HuH-7.5 (cell line): ENCODE results near the gene MAP3K20.
"Not testable (repeated sequence)": the region's sequence is repeated elsewhere in the genome, so short reads cannot be mapped to it uniquely, and the experiment has no call there.

ENCODE experiments used
- DNase-seq: peaks from one replicate; pipeline ENCODE4 v3.0.0; 2011; ENCODE audit warnings: low spot score

MAP3K20 gene

GRCh38 chr2:173087793-173088496, 12.3 kb downstream of the MAP3K20 start:
- peak; percentile 27 for DNase-seq

- DNase-seq = no peak
Measured at GRCh38 chr2:173090276-173090877, 14.7 kb downstream of the MAP3K20 start.

- DNase-seq = no peak
Measured at GRCh38 chr2:173090973-173091660, 15.5 kb downstream of the MAP3K20 start.

- no peak for DNase-seq
Measured at GRCh38 chr2:173091910-173092309, 16.3 kb downstream of the MAP3K20 start.

GRCh38 chr2:173092844-173093402, 17.3 kb downstream of the MAP3K20 start:
- no peak for DNase-seq

- DNase-seq = not testable (repeated sequence)
Measured at GRCh38 chr2:173093617-173094016, 18.0 kb downstream of the MAP3K20 start.

- no peak for DNase-seq
Measured at GRCh38 chr2:173094731-173095130, 19.1 kb downstream of the MAP3K20 start.

GRCh38 chr2:173095356-173095755, 19.7 kb downstream of the MAP3K20 start:
- no peak for DNase-seq

GRCh38 chr2:173099271-173099670, 23.6 kb downstream of the MAP3K20 start:
- DNase-seq = no peak

- no peak for DNase-seq
Measured at GRCh38 chr2:173099804-173100203, 24.2 kb downstream of the MAP3K20 start.

- DNase-seq = no peak
Measured at GRCh38 chr2:173101687-173102086, 26.0 kb downstream of the MAP3K20 start.

GRCh38 chr2:173104156-173104555, 28.5 kb downstream of the MAP3K20 start:
- DNase-seq = no peak

- DNase-seq = no peak
Measured at GRCh38 chr2:173106959-173107628, 31.4 kb downstream of the MAP3K20 start.

GRCh38 chr2:173107629-173108022, 32.0 kb downstream of the MAP3K20 start:
- DNase-seq = no peak

- DNase-seq = no peak
Measured at GRCh38 chr2:173109253-173110188, 33.9 kb downstream of the MAP3K20 start.

GRCh38 chr2:173117678-173118077, 42.0 kb downstream of the MAP3K20 start:
- no peak for DNase-seq

- DNase-seq = no peak
Measured at GRCh38 chr2:173118395-173118794, 42.7 kb downstream of the MAP3K20 start.

- no peak for DNase-seq
Measured at GRCh38 chr2:173119069-173119807, 43.6 kb downstream of the MAP3K20 start.

- no peak for DNase-seq
Measured at GRCh38 chr2:173119944-173120343, 44.3 kb downstream of the MAP3K20 start.

- DNase-seq = no peak
Measured at GRCh38 chr2:173122936-173123335, 47.3 kb downstream of the MAP3K20 start.

GRCh38 chr2:173124441-173124840, 48.8 kb downstream of the MAP3K20 start:
- DNase-seq = no peak
